Measurements from ENCODE around the gene PDZD4.

Gene PDZD4

DNA sequence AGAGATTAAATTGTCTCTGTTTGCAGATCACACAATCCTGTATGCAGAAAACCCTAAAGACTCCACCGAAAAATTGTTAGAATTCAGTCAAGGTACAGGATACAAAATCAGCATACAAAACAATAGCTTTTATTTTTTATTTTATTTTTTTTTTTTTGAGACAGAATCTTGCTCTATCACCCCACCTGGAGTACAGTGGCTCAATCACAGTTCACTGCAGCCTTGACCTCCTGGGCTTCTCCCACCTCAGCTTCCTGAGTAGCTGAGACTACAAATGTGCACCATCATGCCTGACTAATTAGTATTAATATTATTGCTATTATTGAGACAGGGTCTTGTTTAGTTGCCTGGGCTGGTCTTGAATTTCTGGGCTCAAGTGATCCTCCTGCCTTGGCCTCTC, 75.2 kb downstream of the PDZD4 start:
- no peak for DNase-seq (ENCODE audit: low read depth)
